Medulla oblongata (tissue), 1 donor: Measurements from ENCODE around the gene WLS.

Experiments used
- DNase-seq: peaks from one replicate; pipeline ENCODE4 v3.0.0-alpha.2; 2015; ENCODE audit errors: extremely low spot score

Gene WLS

GRCh38 chr1:68093737-68094136, 138.6 kb downstream of the WLS start:
- no peak for DNase-seq

- no peak for DNase-seq
Observed at GRCh38 chr1:68087184-68087583, 145.1 kb downstream of the WLS start.

- no peak for DNase-seq
Observed at GRCh38 chr1:68085752-68086151, 146.6 kb downstream of the WLS start.

- DNase-seq = no peak
Observed at GRCh38 chr1:68083686-68084085, 148.6 kb downstream of the WLS start.

GRCh38 chr1:68081775-68082283, 150.5 kb downstream of the WLS start:
- no peak for DNase-seq

GRCh38 chr1:68078647-68079046, 153.7 kb downstream of the WLS start:
- no peak for DNase-seq
